HG03342 (cell line): ENCODE measurements around the gene BTRC.
"Not testable (repeated sequence)": the region's sequence is repeated elsewhere in the genome, so short reads cannot be mapped to it uniquely, and the experiment has no call there.

Experiments
- ATAC-seq: cut with Tn5 transposase; IDR thresholded peaks from one replicate; pipeline ENCODE4 v1.9.1; 2021; ENCODE audit warnings: mild to moderate bottlenecking, moderate library complexity; ENCODE audit not compliant: unreplicated experiment

BTRC gene

DNA sequence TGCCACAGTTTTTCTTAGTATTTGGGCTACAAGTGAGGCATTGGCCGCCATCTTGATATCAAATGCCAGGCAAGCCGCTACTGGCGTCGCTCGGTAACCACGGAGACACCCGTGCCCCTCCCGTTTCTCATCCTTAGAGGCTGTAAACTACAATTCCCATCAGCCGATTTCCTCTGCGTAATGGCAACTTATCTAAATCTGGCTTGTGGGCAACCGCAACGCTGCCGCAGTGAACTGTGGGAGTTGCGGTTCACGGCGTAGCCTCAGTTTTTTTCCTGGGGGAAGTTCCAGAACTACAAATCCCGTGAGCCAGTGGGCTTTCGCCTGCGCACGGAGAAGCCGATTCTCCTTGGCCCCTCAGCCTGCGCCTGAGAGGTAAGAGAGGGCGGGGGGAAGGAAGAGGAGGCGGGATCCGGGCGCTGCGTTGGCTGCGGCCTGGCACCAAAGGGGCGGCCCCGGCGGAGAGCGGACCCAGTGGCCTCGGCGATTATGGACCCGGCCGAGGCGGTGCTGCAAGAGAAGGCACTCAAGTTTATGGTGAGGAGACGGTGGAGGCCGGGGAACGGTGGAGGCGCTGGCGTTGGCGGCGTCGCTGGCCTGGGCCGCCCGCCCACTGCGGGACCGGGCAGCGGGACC, at the start of gene BTRC:
Gene BTRC, plus strand, starts transcription at position 474 of the 636 bp plus-strand sequence. Its CDS starts 16 bp downstream, at position 490.
- ATAC-seq: peak; percentile 93

DNA sequence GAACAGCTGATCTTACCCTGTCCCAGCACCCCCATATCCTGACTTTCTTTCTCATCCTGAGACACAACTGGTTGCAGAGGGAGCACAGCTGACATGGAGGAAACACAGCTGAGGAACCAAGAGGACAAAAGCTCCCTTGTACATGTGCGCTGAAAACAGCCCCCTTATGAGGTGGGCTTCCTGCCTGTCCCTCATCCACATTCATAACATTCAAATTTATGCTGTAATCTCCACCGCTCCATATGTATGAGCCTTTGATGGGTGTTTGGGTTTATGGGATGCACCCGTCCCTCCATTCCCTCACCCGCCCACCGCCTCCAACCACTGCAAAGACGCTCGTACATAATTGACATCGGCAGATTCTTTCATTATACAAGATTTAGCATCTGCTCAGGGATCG, 49.6 kb upstream of the BTRC start:
- no peak for ATAC-seq

DNA sequence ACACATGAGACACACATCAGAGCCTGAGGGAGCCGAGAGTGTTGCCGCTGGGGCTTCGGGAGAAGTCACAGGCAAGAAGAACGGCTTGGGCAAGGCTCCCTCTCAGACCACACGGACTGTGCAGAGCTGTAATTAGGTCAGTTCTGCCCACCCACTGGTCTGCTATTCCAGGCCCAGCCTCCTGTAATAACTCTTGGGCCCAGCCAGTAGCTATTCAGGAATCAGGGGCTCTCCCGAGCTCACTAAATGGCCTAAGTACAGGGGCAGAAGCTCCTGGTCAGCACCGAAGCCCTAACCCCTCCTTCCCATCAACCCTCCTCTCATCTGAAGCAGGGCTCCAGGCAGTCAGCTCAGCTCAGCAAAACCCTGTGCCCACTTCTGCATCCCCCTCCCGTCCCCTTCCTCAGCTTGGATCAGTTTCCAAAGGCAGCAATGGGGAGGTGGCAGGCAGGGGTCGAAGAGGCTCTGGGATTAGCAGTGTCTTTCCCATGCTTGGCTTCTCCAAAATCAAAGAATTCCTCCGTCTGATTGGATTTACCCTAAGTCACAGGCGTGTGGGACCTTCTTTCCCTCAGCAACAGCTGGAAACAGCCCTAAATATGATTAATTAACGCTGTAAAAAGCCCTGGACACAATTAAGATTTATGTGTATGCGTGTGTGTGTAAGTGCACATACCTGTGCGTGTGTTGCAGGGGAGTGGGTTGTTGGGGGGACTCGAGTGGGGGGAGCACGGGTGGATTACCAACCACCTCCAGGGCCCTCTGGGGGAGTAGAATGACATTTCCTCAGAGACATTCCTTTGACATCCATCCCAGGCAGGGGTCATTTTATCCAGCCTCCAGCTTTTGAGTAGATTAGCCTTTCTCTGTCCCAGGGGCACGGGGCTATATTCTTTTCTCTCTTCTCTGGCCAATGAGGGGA, 48.4 kb upstream of the BTRC start:
- ATAC-seq: no peak

DNA sequence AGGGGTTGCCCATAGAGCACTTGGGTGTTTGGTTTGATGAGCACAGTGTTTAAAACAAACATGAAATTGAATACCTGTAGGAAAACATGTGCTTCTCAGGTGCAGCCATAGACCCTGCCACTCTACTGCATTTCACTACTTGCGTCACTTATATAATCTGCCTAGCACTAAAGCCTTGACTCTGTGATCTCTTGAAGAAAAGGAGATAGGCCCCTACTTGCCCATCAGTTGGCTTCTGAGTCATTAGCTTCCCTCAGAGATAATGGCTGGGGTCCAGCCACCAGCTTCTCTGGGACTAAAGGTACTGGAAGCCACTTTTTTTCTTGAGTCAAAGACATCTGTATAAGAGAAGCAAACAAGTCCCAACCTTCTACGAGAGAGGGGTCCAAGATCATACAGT, 45.9 kb upstream of the BTRC start:
- no peak for ATAC-seq

DNA sequence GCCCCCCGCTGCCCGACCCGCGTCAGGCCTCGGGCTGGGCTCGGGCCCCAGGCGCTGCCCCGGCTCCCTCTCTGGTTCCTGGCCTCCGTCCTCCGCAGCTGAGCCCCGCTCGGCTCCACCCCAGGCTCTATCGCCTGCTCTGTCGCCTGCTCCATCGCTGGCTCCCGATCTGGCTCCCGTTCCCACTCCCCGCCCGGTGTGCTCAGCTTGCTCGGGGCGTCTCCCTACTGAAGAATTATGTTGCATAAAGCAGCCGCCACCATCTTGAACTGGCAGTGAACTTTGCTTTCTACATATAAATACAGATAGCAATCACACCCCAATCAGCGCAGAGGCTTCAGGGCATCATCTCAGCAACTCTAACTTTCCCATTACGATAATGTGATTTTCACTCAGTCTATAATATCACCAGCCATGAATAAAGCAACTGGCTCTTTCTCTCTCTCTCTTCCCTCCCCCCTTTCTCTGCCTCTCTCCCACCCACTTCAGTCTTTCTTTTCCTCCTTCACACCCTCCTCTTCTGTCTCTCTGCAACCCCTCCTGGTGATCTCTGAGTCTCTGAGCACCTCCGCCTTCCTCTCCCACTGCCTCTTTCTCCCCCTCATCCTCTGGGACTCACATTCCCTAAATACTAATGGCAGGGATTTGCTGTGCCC, 43.3 kb upstream of the BTRC start:
- no peak for ATAC-seq

DNA sequence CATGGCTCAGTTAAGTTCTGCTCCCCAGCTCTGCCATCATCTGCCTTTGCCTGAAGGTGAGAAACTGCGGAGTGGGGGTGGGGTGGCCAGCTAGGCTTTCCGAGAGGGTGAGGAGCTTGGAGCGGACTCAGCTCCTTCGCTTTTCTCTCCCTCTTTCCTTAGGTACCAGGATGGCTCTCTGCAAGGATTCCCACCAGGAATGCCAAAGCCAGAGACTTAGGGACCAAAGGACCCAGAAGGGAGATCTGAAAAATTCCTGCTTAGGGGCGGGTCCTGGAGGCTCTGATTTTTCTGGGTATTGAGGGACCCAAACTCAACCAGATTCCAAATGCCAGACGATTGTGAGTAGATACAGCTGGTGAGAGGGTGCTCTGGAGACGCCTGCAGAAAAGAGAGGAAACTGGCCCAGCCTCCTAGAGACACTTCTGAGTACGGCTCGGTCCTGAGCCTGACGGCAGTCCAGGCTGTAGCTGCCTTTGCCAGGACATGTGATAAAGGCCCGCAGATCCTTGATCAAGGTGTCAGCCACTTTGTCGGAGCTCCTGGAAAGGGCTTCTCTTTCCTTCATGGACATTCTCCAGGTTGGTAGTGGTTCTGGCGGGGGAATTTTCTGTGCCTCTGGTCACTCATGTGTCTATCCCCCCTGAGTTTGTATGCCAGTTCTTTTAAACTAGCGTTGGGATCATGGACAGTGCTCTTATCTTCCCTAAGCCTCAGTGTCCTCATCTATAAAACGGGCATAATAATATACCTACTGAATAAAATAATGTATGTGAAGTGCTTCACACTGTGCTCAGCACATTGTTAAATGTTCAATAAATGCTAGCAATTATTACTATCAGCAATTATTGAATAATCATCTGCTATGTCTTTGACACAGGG, 42.5 kb upstream of the BTRC start:
- no peak for ATAC-seq

DNA sequence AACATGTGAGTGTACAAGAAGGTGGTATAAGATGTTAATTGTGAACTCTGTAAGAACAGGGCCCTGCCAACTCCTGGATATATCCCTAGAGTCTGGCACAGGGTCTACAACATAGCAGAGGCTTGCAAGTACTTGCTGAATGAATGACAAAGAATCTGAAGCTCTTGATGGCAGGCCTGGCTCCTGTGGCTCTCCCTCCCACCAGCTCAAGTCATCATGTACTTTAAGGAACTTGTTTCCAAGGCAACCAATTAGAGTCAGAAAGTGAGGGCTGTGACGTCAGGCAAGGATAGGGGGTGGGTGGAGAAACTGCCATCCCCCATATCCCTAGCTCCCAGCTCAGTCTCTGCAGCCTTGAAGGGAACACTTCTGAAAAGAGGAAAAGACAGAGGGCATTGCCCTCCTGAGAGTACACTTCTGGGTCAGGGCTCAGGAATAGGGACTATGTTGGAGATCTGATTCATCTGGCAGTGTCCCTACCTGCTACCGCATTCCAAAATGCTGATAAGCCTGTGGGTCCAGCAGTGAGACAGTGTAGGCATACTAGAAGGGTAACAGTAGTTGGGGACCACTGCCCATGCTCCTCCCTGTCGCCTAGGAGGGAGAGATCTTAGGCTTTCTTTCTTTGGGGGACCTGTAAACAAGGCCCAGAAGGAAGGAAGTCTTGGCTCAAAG, 34.6 kb upstream of the BTRC start:
- ATAC-seq: no peak

DNA sequence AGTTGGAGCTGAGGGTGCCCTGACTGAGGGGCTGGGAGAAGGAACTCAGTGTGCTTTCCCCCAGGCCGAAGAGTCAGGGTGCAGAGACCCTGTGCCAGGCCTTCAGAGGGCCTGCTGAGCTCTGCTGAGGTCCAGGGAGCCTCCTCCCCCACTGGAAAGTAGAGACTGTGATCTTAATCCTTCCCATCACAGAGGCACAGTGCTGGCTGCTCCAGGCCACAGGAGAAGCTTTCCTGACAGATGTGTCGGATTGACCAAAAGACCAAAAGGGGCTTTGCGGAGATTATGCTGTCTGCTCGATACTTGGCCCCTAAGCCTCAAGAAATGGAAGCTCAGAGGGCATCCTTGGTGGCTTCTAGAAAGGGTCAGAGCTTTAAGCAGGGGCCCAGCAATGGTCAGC, 32.9 kb upstream of the BTRC start:
- no peak for ATAC-seq

DNA sequence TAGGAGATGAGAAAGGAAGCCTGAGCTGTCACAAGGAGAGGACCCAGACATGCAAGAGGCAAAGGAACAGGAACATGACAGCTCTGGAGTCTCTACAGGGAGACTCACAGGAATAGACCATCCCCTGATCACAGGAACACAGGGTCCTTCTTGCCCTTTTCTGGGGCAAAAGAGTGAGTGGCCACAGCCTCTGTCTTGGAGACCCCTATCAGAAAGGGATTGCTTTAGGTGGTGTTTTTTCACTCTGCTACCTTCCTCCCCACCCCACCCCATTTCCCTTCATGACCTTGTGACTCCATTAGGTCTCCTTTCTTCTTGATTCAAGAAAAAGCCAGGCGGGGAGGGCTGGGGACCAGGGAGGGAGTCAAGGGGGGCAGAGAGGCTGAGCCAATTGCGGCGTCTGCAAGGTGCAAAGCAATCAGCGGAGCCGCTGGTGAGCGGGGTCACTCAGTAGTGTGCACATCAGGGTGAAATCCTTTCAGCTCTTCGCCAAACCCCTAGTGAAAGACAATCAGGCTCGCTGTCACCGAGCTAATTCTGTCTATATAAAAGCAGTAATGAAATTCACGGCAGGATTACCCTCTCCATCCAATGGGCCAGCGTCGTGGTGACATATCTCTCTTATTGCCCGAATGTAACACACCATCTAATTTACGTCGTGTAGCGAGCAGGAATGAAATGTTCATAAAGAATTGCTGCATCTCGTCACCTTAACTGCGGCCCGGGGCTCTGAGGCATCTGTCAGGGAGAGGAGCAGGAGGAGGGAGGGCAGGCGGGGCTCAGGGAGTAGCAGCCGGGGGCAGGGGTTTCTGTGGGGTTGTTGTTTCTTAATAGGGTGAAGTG, 31.5 kb upstream of the BTRC start:
- ATAC-seq: no peak

DNA sequence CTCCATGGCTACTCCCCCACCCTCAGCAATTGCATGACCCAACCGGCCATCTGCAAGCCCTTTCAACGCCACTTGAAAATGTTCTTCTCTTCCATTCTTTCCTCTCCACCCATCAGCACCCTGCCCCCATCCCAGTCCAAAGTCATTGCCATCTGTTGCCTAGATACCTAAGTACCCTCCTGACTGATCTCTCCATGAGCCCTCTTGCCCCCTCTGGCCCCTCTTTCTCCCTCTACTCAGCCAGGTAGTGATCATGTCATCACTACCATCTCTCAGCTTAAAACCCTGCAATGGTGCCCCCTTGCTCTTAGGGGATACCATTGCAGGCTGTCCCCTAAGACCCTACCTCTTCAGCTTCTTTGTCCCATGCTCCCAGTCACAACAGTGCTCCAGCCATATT, 30.5 kb upstream of the BTRC start:
- no peak for ATAC-seq

DNA sequence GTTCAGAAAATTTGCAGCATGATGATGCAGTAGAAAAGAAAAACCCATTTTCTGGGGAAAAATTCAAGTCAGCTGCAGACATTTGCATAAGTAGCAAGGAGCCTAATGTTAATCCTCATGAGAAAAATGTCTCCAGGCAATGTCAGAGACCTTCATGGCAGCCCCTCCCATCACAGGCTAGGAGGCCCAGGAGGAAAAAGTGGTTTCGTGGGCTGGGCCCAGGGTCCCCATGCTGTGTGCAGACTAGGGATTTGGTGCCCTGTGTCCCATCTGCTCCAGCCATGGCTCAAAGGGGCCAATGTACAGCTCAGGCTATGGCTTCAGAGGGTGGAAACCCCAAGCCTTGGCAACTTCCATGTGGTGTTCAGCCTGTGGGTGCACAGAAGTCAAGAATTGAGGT, 26.5 kb upstream of the BTRC start:
- ATAC-seq: not testable (repeated sequence)

DNA sequence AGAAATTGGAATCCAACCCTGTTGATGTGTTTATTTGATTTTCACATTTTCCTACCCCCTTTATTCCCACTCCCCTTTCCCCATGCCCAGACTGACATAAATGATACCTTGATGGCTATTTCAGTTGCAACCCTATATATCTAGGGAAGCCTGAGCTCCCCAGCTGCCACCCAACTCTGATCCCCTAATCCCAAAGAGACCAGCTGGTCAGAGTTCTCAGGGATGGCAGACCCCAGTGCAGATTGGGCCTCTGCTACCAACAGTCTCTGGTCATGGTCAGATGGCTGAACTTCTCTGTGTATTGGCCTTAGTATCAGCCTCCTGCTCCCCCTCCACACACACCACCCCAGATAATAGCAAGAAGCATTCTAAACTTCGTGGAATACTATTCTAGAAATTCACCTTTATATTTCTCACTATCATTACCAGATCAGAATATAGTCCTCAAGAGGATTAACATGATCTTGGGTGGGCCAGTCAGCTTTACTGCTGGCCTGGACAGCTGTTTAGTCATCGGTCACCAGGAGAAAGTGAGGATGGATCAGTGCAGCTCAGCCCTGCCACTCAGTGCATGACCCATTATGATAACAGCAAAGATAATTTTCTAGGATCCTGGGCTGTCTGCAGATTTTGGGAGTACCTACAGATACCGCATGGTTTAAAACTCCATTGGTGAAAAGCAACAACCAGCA, 24.5 kb upstream of the BTRC start:
- no peak for ATAC-seq

DNA sequence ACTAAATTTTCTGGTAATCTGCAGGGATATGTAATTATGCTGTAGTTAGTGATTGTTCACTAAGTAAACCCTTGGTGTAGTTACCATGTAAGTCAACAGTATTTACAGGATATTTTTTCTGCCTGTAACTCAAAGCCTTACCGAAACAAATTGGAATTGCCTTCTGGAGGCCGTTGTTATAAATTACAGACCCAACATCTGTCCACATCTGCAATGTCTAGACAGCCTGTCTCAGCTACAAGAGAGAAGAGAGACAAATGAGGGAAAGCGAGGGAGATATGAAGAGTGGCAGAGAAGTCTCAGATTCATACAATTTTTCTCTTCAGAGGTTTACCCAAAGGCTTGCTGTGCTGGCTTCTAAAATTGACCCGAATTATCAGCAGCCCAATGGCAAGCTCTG, 23.7 kb upstream of the BTRC start:
- ATAC-seq: no peak

DNA sequence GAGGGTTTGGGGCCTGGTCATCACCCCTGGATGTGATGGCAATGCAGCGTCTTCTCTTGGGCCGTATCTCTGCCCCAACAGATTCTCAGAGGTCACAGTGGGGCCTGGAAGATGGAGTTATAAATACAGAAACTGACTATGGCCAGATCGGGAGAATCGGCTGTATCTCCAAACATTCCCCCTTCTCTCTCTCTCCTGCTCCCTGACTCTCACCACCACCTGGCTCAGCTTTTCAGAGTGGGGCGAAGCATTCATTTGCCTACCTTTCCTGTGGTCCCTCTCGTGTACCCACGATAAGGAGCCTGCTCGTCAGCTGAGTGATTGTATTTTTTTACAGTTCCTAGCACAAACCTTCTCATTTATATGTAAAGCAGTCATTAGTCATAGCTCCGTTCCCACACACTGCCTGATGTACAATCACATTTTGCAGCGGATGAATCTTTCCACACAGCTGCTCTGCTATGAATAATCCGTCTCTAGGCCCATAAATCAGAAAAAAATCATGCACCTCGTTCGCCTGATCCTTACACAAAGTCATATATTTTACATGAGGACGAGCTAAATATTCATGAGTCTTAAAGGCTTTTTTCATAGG, 23.2 kb upstream of the BTRC start:
- ATAC-seq: no peak

DNA sequence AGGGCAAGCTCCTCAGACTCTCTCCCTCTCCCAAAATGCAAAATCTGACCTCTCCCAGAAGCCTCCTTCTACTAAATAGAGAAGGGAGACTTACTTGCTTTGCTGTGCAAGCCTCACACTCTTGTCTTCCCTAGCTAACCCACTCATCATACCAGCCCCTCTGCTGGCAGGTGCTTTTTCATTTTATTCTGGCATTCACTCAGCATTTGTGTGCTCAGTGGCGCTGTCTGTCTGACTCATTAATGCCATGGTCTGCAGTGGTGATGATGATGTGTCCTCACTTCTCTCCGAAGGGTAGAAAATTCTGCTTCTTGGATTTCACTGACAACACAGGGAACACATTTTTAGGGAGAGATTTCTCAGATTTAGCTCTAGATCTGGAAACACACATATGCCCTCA, 22.0 kb upstream of the BTRC start:
- ATAC-seq: no peak

DNA sequence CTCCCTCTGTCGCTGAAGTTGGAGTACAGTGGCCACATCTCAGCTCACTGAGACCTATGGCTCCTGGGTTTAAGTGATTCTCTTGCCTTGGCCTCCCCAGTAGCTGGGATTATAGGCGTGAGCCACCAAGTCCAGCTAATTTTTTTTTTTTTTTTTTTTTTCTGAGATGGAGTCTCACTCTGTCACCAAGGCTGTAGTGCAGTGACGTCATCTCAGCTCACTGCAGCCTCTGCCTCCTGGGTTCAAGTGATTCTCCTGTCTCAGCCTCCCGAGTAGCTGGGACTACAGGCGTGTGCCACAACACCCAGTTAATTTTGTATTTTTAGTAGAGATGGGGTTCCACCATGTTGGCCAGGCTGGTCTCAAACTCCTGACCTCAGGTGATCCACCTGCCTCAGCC, 19.7 kb upstream of the BTRC start:
- ATAC-seq: not testable (repeated sequence)

DNA sequence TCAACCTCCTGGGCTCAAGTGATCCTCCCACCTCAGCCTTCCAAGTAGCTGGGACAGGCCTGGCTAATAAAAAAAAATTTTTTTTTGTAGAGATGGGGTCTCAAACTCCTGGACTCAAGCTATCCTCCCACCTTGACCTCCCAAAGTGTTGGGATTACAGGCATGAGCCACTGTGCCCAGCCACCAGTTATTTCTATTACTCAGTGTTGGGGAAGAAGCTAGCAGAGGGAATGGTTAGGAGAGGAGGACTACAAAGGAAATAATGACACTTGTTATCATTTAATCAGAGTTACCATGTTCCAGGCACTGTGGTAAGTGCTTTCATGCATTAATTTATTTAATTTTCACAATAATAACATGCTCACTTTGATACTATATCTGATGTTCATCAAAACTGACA, 17.6 kb upstream of the BTRC start:
- ATAC-seq: no peak

DNA sequence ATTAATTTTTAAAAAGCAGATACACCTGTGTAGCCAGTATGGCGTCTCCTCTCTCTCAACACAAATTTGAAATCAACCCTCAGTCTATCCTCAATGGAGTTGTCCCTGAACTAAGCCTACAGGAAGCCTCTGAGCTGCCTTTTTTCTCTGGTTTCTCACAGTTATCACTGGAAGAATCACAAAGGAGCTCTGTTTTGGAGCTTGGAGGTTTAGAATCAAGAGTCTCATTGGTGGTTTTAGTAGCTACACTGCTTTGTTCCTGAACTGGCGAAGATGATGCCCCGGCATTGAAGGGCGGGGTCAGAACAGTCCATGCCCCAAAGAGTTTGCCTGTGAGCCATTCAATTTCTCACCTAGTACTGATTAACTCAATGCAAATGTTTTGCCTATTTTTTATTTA, 16.1 kb upstream of the BTRC start:
- no peak for ATAC-seq
